HG02870 (cell line): Measurements from ENCODE around the gene DSCAML1.

ENCODE experiments used
- ATAC-seq: cut with Tn5 transposase; IDR thresholded peaks from one replicate; pipeline ENCODE4 v1.9.1; 2021; ENCODE audit warnings: mild to moderate bottlenecking, moderate library complexity; ENCODE audit not compliant: unreplicated experiment

DSCAML1 gene

GRCh38 chr11:117481036-117481435 is 316.0 kb downstream of the DSCAML1 start:
- ATAC-seq = no peak

- no peak for ATAC-seq
These were observed 316.8 kb downstream of the DSCAML1 start for GRCh38 chr11:117480221-117480620.

GRCh38 chr11:117479372-117479771 is 317.6 kb downstream of the DSCAML1 start:
- ATAC-seq = no peak

- ATAC-seq = no peak
These were observed 318.1 kb downstream of the DSCAML1 start for GRCh38 chr11:117478926-117479325.

- no peak for ATAC-seq
These were observed 318.7 kb downstream of the DSCAML1 start for GRCh38 chr11:117478126-117478860.

- ATAC-seq = no peak
These were observed 319.3 kb downstream of the DSCAML1 start for GRCh38 chr11:117477721-117478120.

GRCh38 chr11:117476531-117477142 is 320.4 kb downstream of the DSCAML1 start:
- ATAC-seq = no peak

GRCh38 chr11:117475716-117476530 is 321.1 kb downstream of the DSCAML1 start:
- no peak for ATAC-seq

- no peak for ATAC-seq
These were observed 323.4 kb downstream of the DSCAML1 start for GRCh38 chr11:117473481-117474091.

- no peak for ATAC-seq
These were observed 325.2 kb downstream of the DSCAML1 start for GRCh38 chr11:117471776-117472175.

- no peak for ATAC-seq
These were observed 326.4 kb downstream of the DSCAML1 start for GRCh38 chr11:117470576-117470975.

- ATAC-seq = no peak
These were observed 328.1 kb downstream of the DSCAML1 start for GRCh38 chr11:117468888-117469287.

- no peak for ATAC-seq
These were observed 329.2 kb downstream of the DSCAML1 start for GRCh38 chr11:117467770-117468169.

- ATAC-seq = no peak
These were observed 330.1 kb downstream of the DSCAML1 start for GRCh38 chr11:117466966-117467365.

GRCh38 chr11:117465236-117465997 is 331.6 kb downstream of the DSCAML1 start:
- ATAC-seq = no peak

- no peak for ATAC-seq
These were observed 332.2 kb downstream of the DSCAML1 start for GRCh38 chr11:117464778-117465177.

GRCh38 chr11:117462864-117463247 is 334.2 kb downstream of the DSCAML1 start:
- no peak for ATAC-seq

GRCh38 chr11:117462183-117462863 is 334.7 kb downstream of the DSCAML1 start:
- no peak for ATAC-seq

GRCh38 chr11:117461396-117462182 is 335.4 kb downstream of the DSCAML1 start:
- ATAC-seq = no peak
